Middle frontal gyrus (tissue), 1 donor: ENCODE data around the gene NTHL1.

Experiments
- DNase-seq: peaks from one replicate; pipeline ENCODE4 v3.0.0-alpha.2; 2015; ENCODE audit warnings: low spot score; ENCODE audit errors: extremely low spot score

NTHL1 gene

DNA sequence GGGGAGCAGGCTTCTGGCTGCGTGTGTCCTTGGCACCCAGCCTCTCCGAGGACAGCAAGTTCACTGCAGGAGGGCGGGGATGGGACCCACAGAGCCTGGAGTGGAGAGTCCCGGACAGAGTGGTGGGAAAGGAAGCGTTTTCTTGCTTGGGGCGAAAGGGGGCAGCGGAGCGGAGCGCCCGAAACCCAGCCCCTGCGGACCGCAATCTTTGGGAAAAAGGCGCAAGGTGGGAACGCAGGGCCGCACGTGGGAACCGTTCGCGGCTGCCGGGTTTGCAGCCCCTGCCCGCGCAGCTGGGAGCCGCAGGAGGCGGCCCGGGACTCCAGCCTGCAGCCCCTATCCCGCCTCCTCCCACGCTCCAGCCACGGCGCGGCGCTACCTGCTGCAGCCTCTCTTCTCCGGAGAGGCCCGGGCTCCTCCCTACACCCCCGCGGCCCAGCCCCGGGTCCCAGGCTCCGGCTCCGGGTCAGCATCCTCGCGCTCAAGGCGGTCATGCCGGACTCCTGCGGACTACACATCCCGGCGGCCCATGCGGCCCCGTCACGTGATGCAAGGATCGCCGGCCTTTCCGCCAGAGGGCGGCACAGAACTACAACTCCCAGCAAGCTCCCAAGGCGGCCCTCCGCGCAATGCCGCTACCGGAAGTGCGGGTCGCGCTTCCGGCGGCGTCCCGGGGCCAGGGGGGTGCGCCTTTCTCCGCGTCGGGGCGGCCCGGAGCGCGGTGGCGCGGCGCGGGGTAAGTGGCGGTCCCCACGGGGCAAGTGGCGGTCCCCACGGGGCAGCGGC is at the start of gene NTHL1, which contains the start of gene TSC2:
Gene NTHL1, minus strand, starts transcription at position 505 of the 786 bp plus-strand sequence. Its CDS starts 11 bp downstream, at position 494.
Gene TSC2, plus strand, starts transcription at position 656 of the 786 bp plus-strand sequence. CDS start 631 bp downstream, outside the sequence.
- peak; percentile 94 for DNase-seq

DNA sequence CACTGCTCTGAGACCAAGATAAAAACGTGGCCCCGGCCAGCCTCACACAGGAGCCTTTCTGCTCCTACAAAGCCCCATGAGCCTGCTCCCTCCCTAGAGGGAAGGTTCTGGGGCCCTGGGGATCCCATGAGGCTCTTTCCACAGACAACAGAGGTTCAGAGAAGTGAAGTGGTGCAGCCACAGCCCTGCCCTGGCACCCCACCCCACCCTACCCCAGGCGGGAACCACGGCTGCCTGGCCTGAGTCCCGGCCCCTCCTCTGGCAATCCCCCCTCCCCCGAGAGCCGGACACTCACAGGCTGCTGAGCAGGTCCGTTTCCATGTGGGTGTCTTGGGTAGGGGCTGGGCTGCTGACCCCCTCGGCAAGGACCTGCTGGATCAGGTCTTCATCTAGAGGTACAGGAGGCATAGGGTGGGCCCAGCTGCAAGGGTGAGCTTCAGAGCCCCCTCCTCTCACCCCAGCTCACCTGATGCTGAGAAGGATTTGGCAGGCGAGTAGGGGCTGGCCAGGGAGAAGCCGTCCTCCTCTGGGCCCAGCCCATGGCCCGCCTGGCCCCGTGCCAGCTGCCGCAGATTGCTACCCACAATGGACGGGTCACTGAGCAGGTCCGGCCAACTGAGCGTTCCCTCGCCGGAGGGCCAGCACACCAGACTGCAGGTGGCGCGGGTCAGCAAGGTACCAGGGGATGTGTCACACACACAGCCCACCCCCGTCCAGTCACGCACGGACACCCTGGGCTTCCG is 49.4 kb upstream of the NTHL1 start:
- DNase-seq, result no peak

DNA sequence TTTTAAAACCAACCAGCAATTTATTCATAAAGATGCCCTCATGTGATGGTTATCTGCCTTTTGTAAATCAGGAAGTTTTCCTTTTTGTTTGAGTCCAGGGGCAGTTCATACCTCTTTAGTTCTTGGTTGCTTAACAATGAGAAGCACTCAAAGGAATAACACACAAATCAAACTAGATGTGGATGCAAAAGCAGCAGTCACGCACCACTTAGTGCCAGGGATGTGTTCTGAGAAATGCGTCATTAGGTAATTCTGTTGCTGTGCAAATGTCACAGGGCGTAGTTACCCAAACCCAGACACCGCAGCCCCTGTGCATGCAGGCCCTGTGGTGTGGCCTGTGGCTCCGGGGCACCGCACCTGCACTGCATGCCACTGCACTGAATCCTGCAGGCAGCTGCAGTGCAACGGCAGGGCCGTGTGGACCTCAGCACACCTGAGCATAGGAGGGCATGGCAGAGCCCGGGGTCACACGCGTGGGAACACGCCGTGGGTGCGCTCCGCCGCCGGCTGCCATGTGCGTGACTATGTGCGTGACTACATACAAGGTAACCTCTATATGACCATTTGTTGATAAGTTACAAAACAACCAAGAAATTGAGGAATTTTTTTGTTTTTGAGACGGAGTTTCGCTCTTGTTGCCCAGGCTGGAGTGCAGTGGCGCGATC is 48.4 kb upstream of the NTHL1 start:
- DNase-seq, result no peak

DNA sequence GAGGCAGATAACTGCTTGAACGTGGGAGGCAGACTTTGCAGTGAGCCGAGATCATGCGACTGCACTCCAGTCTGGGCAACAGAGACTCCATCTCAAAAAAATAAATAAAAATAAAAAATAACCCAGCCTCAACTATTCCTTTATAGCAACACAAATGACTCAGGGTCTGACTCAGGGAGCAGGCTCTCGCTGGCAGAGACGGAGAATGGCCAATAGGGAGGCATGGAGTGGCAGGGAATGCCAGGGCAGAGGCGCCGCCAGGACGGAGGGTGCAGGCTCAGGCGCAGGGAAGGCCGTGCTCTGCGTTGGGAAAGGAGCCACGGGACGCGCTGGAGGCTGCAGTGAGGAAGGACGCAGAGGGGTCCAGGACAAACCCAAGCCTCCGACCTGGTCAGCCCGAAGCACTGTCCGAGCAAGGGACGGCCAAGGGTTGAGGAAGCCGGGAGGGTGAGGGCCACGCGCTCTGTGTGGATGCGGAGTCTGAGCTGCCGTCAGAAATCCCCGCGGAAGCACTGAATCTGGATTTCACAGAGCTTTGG is 47.8 kb upstream of the NTHL1 start:
- DNase-seq, result no peak

DNA sequence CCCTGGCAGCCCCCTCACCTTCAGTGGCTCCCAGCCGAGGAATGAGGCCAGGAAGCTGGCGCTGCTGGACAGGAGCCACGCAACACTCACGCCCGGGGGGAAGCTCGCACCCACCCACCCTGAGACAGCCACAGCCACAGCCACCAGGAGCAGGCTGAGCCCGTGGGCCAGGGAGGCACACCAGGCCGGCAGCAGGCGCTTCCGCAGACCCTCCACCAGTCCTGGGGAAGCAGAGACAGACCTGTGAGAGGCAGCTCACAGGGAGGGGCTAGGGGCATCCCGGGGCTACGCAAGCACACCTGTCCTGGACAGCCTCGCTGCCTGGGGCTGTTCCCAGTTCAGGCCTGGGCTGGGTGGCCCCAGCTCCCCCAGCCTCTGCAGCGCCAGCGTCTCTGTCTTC is 46.2 kb upstream of the NTHL1 start:
- no peak for DNase-seq

DNA sequence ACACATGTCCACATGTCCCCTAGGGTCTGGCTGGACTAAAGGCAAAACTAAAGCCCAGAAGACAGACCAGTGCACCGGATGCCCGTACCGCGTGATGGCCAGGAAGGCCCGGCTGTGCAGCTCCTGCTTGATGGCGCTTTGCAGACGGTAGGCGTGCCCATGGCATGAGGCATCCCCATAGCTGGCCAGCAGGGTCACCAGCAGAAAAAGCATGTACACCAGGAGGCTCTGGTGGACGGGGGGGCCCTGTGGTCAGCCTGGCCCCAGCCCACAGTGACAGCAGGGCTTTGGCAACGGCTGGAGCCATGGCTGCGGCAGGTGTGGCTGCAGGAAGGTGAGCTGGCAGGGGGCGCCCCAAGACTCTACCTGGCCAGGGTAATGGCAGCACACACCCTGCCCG is 45.2 kb upstream of the NTHL1 start:
- DNase-seq, result no peak

DNA sequence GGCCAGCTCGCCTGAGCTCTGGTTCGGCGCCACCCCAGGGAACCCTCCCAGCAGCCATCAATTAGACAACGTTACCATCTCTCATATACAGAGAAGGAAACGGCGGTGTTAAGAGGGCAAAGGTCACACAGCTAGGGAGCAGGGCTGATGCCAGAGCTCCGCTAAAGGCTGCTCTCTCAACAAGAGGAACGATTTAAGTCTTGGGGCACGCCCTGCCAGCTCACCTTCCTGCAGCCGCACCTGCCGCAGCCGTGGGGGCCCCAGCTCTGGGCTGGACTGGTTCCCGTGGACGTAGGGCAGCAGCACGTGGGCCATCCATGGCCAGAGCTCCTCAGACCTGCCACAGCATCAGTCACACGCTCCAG is 44.6 kb upstream of the NTHL1 start:
- DNase-seq, result no peak

DNA sequence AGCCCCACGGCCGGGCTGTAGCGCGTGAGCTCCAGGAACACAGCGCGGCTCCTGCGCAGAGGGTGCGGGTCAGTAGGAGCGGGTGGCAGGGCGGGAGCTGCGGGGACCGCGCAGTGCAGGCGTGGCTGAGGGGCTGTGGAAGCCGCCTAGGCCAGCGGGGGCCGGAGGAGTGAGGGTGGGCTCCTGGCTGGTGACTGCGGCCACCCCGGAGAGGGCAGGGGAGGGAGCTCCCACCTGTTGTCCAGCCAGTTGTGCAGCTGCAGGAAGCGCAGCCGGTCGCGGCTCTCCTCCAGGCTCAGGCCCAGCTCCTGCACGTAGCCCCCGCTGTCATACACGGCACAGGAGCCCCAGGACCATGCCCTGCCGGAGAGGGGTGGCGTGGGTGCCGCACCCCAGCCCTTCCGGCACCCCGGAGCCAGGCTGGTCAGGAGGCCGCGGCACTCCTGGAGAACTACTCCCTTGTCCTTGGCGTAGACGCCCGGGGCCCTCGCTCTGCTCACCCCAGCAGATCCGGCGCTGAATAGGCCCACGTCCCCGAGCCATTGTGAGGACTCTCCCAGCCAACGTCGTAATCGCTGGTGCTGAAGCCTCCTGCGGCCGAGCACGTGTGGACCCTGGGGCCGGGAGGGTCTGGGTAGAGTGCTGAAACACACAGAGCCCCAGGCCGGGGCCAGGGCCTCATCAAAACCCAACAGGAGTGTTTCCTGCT is 44.1 kb upstream of the NTHL1 start:
- DNase-seq, result no peak

DNA sequence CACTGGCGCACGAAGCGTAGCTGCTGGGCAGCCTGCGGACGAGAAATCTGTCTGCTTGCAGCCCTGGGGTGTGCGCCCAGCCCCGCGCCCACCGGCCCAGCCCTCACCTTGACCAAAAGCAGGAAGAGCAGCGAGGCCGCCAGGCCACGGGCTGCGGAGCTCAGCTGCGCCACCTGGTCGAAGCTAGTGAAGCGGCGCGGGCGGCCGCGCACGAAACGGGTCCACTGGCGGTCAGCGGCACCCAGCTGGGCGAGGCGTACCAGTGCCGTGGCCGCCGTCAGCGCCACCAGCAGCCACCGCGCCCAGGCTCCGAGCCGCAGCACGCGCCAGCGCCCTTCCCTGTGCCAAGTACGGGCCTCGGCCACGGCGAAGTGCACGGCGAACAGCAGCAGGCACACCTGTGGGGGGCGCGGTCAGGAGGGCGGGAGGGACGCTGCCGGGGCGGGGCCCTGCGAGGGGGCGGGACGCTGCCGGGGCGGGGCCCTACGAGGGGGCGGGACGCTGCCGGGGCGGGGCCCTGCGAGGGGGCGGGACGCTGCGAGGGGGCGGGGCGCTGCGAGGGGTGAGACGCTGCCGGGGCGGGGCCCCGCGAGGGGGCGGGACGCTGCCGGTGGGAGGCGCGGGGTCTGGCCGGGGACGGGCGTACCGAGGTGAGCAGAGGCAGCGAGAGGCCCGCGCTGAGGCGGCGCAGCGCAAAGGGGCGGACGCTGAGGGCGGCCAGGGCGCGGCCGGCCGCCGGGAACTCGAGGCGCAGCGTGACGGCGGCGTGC is 43.3 kb upstream of the NTHL1 start:
- DNase-seq, result no peak

DNA sequence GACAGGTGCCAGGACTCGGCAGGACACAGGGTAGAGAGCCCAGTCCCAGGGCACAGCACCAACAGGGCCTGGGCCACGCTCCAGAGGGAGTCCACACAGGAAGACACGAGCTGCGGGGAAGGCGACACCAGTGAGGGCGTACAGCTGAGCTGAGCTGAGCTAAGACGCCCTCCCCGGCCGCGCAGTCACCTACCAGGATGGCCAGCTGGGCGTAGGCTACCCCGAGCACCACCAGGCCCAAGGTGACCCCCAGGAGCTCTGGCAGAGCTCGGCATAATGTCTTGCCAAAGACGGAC is 42.8 kb upstream of the NTHL1 start:
- DNase-seq, result no peak

DNA sequence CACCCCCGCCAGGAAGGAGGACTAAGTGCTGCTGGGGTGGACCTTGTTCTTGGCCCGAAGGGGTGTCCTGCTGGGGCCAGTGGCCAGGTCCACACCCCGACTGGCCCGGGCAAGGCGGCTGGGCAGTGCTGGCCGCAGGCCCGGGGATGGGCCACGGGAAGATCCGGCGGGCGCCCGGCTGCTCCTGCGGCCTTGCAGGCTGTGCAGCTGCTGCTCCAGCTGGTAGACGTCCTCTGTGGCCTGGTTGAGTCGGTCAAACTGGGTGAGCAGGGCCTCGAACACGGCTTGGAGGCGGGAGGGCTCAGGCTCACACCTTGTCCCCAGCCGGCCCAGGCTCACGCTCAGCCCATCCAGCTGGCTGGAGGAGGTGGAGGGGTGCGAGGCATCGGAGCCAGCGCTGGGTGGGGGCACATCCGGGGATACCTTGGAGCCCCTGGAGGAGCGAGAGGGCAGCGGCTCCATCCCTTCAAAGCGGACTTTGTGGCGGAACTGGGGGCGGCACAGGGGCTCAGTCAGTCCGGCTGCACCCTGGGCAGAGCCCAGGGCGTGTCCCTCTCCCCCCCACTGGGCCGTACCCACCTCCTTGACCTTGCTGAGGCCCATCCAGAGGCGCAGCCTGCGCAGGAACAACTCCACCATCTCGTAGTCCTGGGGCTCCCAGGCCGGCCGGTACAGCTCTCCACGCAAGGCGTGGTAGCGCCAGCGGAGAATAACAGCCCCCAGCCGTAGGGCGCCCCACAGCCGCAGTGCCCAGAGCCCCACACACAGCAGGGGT is 42.3 kb upstream of the NTHL1 start:
- DNase-seq, result no peak

DNA sequence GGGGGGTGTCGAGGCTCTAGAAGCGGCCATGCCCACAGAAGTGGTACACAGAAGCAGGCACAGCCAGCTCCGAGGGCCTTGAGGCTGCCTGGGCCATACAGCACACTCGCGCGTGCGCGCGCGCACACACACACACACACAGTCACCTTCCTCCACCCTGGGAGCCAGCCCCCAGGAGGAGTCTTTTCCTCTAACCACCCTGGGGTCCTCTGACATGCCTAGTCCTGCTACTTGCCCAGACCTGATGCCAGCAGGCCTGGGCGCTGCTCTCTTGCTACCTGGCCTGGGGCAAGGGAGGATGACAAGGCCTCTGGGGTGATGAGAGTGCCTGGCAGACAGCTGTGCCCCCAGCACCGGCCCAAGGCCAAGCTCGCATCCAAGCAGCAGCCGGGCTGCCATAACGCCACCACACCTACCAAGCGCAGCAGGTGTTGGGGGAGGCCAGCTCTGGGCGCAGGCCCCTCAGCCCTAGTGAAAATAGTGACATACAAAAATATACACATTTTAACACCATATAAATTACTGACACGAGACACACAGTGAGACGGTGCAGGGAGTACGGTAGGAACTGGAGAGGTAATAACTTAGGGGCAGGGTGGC is 41.2 kb upstream of the NTHL1 start:
- DNase-seq, result no peak

DNA sequence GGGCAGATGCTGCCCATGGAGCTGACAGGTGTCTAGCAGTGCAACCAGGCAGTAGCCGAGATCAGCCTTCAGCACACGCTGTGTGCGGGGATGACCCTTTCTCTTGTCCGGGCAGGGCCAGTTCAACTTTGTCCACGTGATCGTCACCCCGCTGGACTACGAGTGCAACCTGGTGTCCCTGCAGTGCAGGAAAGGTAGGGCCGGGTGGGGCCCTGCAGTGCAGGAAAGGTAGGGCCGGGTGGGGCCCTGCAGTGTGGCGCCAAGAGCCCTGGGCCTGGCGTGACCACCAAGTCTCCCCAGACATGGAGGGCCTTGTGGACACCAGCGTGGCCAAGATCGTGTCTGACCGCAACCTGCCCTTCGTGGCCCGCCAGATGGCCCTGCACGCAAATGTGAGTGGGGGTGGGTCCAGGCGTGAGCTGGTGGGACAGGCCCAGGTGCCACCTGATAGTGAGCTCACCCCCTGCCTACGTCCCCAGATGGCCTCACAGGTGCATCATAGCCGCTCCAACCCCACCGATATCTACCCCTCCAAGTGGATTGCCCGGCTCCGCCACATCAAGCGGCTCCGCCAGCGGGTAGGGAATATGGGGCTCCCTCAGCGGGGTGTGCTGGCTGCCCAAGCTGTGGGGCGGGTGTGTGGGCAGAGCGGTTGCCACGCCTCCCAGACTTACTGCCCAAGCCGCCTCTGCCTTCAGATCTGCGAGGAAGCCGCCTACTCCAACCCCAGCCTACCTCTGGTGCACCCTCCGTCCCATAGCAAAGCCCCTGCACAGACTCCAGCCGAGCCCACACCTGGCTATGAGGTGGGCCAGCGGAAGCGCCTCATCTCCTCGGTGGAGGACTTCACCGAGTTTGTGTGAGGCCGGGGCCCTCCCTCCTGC is 40.4 kb upstream of the NTHL1 start:
- DNase-seq, result no peak

DNA sequence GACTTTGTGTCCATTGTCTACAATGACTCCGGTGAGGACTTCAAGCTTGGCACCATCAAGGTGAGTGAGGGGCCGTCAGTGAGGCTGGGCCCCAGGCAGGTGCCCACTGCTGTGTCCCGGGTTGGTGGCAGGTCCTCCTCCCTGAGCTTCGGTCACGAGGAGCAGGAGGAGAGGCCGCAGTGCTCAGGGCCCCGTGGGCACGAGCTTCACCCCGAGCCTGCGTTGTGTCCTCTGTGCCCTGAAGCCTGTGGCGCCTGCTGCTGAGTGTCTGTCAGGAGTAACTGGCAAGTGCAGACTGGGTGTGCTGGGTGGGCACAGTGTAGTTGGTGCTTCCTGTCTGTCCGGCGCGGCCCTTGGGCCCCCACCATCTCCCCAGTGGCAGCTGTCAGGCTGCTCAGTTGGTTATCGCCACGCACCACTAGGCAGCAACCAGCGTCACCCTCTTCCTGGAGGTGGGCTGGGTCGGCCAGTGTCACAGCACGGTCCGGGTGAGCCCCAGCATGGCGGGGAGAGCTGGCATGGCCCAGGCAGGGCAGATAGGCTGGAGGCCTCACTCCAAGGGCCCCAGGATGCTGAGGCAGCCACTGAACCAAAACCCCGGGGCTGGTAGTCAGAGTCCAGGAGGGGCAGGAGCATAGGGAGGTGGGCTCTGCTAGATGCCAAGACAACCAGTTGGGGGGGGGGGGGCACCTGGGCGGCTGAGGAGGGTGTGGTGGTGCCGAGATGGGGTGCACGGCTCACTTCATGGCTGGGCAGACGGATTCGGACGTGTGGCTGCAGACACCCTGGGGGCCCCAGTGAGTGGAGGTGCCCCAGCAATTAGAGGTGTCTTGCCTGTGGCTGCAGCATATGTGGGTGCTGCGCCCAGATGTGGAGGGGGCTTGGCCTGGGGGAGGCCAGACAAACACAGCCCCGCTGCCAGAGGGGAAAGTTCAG is 39.4 kb upstream of the NTHL1 start:
- DNase-seq, result no peak

DNA sequence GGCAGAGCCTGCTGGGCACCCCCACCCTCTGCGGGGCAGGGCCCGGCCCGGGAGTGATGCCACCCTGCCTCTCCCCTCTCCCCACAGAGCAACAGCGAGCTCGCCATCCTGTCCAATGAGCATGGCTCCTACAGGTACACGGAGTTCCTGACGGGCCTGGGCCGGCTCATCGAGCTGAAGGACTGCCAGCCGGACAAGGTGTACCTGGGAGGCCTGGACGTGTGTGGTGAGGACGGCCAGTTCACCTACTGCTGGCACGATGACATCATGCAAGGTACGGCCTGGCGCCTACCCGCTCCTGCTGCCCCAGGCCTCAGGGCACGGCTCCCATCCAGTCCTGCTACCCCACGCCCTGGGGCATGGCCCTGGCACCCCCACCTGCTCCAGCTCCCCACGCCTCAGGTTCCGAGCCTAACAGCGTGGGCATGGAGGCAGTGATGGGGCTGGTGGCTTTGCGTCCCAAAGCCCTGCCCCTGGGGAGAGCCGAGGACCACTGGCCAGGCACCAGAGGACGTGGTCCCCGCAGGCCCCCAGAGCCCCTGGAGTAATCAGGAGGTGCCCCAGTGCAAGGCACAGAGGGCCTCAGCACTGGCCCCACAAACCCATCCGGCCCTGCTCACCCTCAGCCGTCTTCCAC is 38.6 kb upstream of the NTHL1 start:
- no peak for DNase-seq

DNA sequence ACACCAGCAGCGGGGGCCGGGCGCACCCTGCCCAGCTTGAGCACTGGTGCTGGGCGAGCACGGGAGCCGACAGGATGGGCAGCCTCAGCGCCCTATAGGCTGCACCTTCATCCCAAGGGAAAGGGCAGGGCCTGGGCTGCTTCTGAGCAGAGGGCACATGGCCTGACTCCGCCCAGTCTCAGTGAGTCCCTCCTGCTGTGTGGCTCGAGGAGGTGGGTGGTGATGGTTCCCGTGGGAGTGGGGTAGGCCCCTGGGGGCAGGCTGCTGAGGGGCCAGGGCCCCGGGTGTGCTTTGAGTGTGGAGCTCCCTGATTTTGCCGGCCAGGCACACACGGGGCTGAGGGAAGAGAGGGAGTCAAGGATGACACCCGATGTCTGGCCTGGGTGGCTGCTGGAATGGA is 38.0 kb upstream of the NTHL1 start:
- DNase-seq, result no peak
